NCI-H345 treated with DMSO at 0.1 percent for 48 hours (cell line): Measurements from ENCODE around the gene TMEM62.
A peak's percentile ranks its signal among the peaks of the same experiment; 100 is the strongest.
"Not testable (repeated sequence)": the region's sequence is repeated elsewhere in the genome, so short reads cannot be mapped to it uniquely, and the experiment has no call there.

Source experiments
- DNase-seq: peaks from one replicate; lab custom pipeline; 2025; ENCODE audit not compliant: unreplicated experiment; lab: John Stamatoyannopoulos, UW

Gene TMEM62

GRCh38 chr15:43121863-43122262, 11.5 kb upstream of the TMEM62 start:
- no peak for DNase-seq

GRCh38 chr15:43125100-43125661, 8.2 kb upstream of the TMEM62 start:
- DNase-seq: no peak

GRCh38 chr15:43126356-43126755, 7.0 kb upstream of the TMEM62 start:
- no peak for DNase-seq

GRCh38 chr15:43127752-43128151, 5.6 kb upstream of the TMEM62 start:
- peak; percentile 89 for DNase-seq

GRCh38 chr15:43128174-43128979, 5.0 kb upstream of the TMEM62 start:
- DNase-seq: not testable (repeated sequence)

GRCh38 chr15:43128980-43129335, 4.4 kb upstream of the TMEM62 start:
- DNase-seq: no peak

- DNase-seq: no peak
Measured at GRCh38 chr15:43132830-43133429, 456 bp upstream of the TMEM62 start.

GRCh38 chr15:43134157-43134635, 810 bp downstream of the TMEM62 start:
- DNase-seq: no peak

GRCh38 chr15:43135351-43135750, 2.0 kb downstream of the TMEM62 start:
- DNase-seq: peak; percentile 77

- DNase-seq: no peak
Measured at GRCh38 chr15:43143203-43143941, 10.0 kb downstream of the TMEM62 start.

GRCh38 chr15:43144512-43144911, 11.1 kb downstream of the TMEM62 start:
- no peak for DNase-seq

- no peak for DNase-seq
Measured at GRCh38 chr15:43146184-43146583, 12.8 kb downstream of the TMEM62 start.

GRCh38 chr15:43150191-43150929, 17.0 kb downstream of the TMEM62 start:
- DNase-seq: no peak

GRCh38 chr15:43151688-43152087, 18.3 kb downstream of the TMEM62 start:
- no peak for DNase-seq

- no peak for DNase-seq
Measured at GRCh38 chr15:43153269-43153668, 19.9 kb downstream of the TMEM62 start.

- no peak for DNase-seq
Measured at GRCh38 chr15:43165801-43166325, 32.5 kb downstream of the TMEM62 start.

- DNase-seq: not testable (repeated sequence)
Measured at GRCh38 chr15:43167261-43167660, 33.9 kb downstream of the TMEM62 start.

GRCh38 chr15:43168192-43169107, 35.1 kb downstream of the TMEM62 start:
- DNase-seq: no peak

- DNase-seq: no peak
Measured at GRCh38 chr15:43169888-43170287, 36.5 kb downstream of the TMEM62 start.
